HCT116 (cell line): ENCODE data around the gene TNFRSF17.

ENCODE experiments used
- EZH2 ChIP-seq: fragments of 200-600 bp; sonication (generic); IDR thresholded peaks from 2 replicates; pipeline ENCODE4 v1.6.1; 2017; ENCODE audit warnings: antibody characterized with exemption, mixed run types
- YY1 ChIP-seq: IDR thresholded peaks from 2 replicates; pipeline ENCODE4 v1.6.1; 2011; ENCODE audit warnings: low read length, low read depth, moderate library complexity, mild to moderate bottlenecking; ENCODE audit not compliant: insufficient replicate concordance; ENCODE audit errors: extremely low read depth
- TF ChIP-seq, protein P1 (sequence below), 3 experiments: fragments of 200-600 bp in 1 of 3; sonication (generic) in 1 of 3; IDR thresholded peaks in 2 of 3; conservative IDR thresholded peaks in 1 of 3; 2 replicates each; pipeline ENCODE4 v1.5.1; 2012 to 2017; ENCODE audit warnings: low read depth in 2 of 3, low read length in 2 of 3, antibody characterized with exemption in 1 of 3, borderline replicate concordance in 1 of 3, control low read depth in 1 of 3, mild to moderate bottlenecking in 1 of 3, mixed read lengths in 1 of 3, mixed run types in 1 of 3, moderate library complexity in 1 of 3; ENCODE audit not compliant: insufficient read depth in 1 of 3

- TF ChIP-seq, protein P1, sequence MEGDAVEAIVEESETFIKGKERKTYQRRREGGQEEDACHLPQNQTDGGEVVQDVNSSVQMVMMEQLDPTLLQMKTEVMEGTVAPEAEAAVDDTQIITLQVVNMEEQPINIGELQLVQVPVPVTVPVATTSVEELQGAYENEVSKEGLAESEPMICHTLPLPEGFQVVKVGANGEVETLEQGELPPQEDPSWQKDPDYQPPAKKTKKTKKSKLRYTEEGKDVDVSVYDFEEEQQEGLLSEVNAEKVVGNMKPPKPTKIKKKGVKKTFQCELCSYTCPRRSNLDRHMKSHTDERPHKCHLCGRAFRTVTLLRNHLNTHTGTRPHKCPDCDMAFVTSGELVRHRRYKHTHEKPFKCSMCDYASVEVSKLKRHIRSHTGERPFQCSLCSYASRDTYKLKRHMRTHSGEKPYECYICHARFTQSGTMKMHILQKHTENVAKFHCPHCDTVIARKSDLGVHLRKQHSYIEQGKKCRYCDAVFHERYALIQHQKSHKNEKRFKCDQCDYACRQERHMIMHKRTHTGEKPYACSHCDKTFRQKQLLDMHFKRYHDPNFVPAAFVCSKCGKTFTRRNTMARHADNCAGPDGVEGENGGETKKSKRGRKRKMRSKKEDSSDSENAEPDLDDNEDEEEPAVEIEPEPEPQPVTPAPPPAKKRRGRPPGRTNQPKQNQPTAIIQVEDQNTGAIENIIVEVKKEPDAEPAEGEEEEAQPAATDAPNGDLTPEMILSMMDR (IDR thresholded peaks at IDR 0.05 in 2 of 3, conservative IDR thresholded peaks at IDR 0.05 in 1 of 3; ENCODE audit: borderline replicate concordance in 1 of 3, insufficient read depth in 1 of 3, low read depth in 2 of 3, low read length in 2 of 3): no peak
- TF ChIP-seq EZH2: no peak
- no peak for TF ChIP-seq YY1
Observed at GRCh38 chr16:12000032-12000431, 35.0 kb downstream of the TNFRSF17 start.
